Left lobe of liver (tissue), 2 donors: ENCODE results near the gene VSTM1. TPM values are rescaled to one million over a fixed set of nuclear protein-coding genes. Genes with fewer than 3 reads are reported as not detected.
A peak's percentile ranks its signal among the peaks of the same experiment; 100 is the strongest.
"Not testable (repeated sequence)": the region's sequence is repeated elsewhere in the genome, so short reads cannot be mapped to it uniquely, and the experiment has no call there.

Experiments used
- ATAC-seq: fragments of 200-7000 bp; cut with Tn5 transposase; one replicate; pipeline ENCODE4 v1.9.1; 2020; ENCODE audit warnings: mild to moderate bottlenecking, moderate library complexity
- DNase-seq: peaks from one replicate; pipeline ENCODE4 v3.0.0-alpha.2; 2020; ENCODE audit warnings: low spot score
- total RNA-seq: library from RNA; stranded (reverse); gene quantifications from one replicate; pipeline ENCODE4 v1.2.1, GENCODE V29; 2021
- donor health status: DM: no; HTN: no; CAD: no; lungs with moderate emphysema.
- donor health status: DM: no; HTN: yes; CAD: no.

The VSTM1 gene
- total RNA-seq, 1 donor from 2014 or later, result not detected

- no peak for DNase-seq
- ATAC-seq, result no peak
Observed at GRCh38 chr19:54077334-54077733, 13.6 kb upstream of the VSTM1 start.

- ATAC-seq, result no peak
Observed at GRCh38 chr19:54074851-54075250, 11.2 kb upstream of the VSTM1 start.

GRCh38 chr19:54073829-54074228 lies 10.1 kb upstream of the VSTM1 start:
- DNase-seq, result no peak

More at GRCh38 chr19:54074851-54075250, 11.2 kb upstream of the VSTM1 start:
- no peak for DNase-seq

GRCh38 chr19:54069470-54069869 lies 5.8 kb upstream of the VSTM1 start:
- DNase-seq, result no peak
- ATAC-seq, result no peak

More at GRCh38 chr19:54073829-54074228, 10.1 kb upstream of the VSTM1 start:
- no peak for ATAC-seq

- ATAC-seq (peak; percentile 49), DNase-seq (no peak)
Observed at GRCh38 chr19:54062643-54063042, 1.1 kb downstream of the VSTM1 start.

GRCh38 chr19:54047616-54048015 lies 16.1 kb downstream of the VSTM1 start:
- no peak for ATAC-seq
- no peak for DNase-seq

- ATAC-seq (no peak), DNase-seq (no peak)
Observed at GRCh38 chr19:54045771-54046170, 17.9 kb downstream of the VSTM1 start.

- ATAC-seq (no peak), DNase-seq (no peak)
Observed at GRCh38 chr19:54042989-54043388, 20.7 kb downstream of the VSTM1 start.

GRCh38 chr19:54041969-54042606 lies 21.6 kb downstream of the VSTM1 start:
- DNase-seq (no peak), ATAC-seq (no peak)

- no peak for DNase-seq
- ATAC-seq, result no peak
Observed at GRCh38 chr19:54040003-54040402, 23.7 kb downstream of the VSTM1 start.

GRCh38 chr19:54036542-54036941 lies 27.2 kb downstream of the VSTM1 start:
- not testable (repeated sequence) for ATAC-seq, DNase-seq

- DNase-seq, result no peak
- ATAC-seq, result no peak
Observed at GRCh38 chr19:54035215-54036178, 28.2 kb downstream of the VSTM1 start.

GRCh38 chr19:54030895-54031586 lies 32.7 kb downstream of the VSTM1 start:
- DNase-seq (no peak), ATAC-seq (no peak)

GRCh38 chr19:54029930-54030490 lies 33.7 kb downstream of the VSTM1 start:
- DNase-seq, result peak; percentile 49

GRCh38 chr19:54029301-54029700 lies 34.4 kb downstream of the VSTM1 start:
- DNase-seq (no peak), ATAC-seq (no peak)

More at GRCh38 chr19:54029930-54030490, 33.7 kb downstream of the VSTM1 start:
- peak; percentile 75 for ATAC-seq

- ATAC-seq, result no peak
- DNase-seq, result no peak
Observed at GRCh38 chr19:54026656-54027055, 37.0 kb downstream of the VSTM1 start.

GRCh38 chr19:54024660-54025059 lies 39.0 kb downstream of the VSTM1 start:
- no peak for ATAC-seq

GRCh38 chr19:54023191-54023590 lies 40.5 kb downstream of the VSTM1 start:
- DNase-seq (no peak), ATAC-seq (no peak)

More at GRCh38 chr19:54024660-54025059, 39.0 kb downstream of the VSTM1 start:
- DNase-seq, result no peak

GRCh38 chr19:54021932-54022331 lies 41.8 kb downstream of the VSTM1 start:
- no peak for DNase-seq

GRCh38 chr19:54021363-54021762 lies 42.3 kb downstream of the VSTM1 start:
- DNase-seq (no peak), ATAC-seq (no peak)

More at GRCh38 chr19:54021932-54022331, 41.8 kb downstream of the VSTM1 start:
- no peak for ATAC-seq

- DNase-seq (no peak), ATAC-seq (no peak)
Observed at GRCh38 chr19:54017261-54017660, 46.4 kb downstream of the VSTM1 start.
